ENCODE results near the gene SPOCK2.

DNA sequence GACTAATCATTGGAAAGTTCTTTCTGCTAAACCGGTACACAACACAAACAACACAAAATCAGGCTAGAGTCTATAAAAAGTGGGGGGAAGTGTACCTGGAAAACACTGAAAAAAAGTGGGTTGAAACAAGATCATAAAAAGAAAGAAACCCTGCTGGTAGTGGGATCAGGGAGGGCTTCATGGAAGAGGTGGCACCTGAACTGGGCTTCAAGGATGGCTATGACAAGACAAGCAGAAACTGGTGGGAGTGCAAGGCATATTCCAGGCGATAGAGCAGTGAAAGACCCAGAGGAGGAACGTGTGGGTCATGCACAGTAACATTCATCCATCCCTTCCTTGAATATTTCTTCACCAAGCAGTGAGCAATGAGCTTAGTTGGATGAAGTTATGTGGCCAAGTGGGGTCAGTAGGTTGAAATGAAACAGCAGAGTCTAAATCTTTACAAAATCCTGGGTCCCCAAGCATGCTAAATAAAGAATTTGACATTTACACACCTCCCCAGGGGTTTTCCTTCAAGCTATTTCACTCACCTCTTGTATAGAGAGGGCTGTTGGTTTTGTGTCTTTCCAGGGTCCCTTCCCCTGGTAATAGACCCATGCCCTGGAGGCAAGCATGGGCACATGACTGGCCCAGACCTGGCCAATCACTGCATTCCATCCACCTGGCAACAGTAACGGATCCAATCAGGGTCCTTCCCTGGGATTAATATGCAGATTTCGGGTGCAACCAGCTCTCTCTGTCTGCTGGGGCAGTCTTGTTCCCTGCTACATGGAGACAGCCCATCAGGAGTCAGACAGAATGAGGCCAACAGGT lies 38.2 kb downstream of the SPOCK2 start:
- TF ChIP-seq CTCF (IDR thresholded peaks at IDR 0.05): no peak
- no peak for TF ChIP-seq EZH2 (IDR thresholded peaks at IDR 0.05)

Data from neural progenitor cell (in vitro differentiated cells).